Measurements from ENCODE around the gene SOS2.

- TF ChIP-seq POLR2A (IDR thresholded peaks at IDR 0.05; ENCODE audit: borderline replicate concordance, extremely low read depth, insufficient read depth, insufficient read length) (no peak), EGR1 (IDR thresholded peaks at IDR 0.05; ENCODE audit: low read depth) (no peak), CTCF (IDR thresholded peaks at IDR 0.05 in 2 of 3, conservative IDR thresholded peaks at IDR 0.05 in 1 of 3; ENCODE audit: borderline replicate concordance in 1 of 3, insufficient read depth in 1 of 3, low read depth in 2 of 3, low read length in 2 of 3) (no peak), SIN3A (IDR thresholded peaks at IDR 0.05; ENCODE audit: low read depth) (no peak), RAD21 (IDR thresholded peaks at IDR 0.05; ENCODE audit: low read depth) (no peak), SRF (IDR thresholded peaks at IDR 0.05; ENCODE audit: low read depth) (no peak), EZH2phosphoT487 (IDR thresholded peaks at IDR 0.05; ENCODE audit: borderline replicate concordance) (no peak), ELF1 (IDR thresholded peaks at IDR 0.05; ENCODE audit: borderline replicate concordance, low read depth) (no peak)
- TF ChIP-seq, protein P1, sequence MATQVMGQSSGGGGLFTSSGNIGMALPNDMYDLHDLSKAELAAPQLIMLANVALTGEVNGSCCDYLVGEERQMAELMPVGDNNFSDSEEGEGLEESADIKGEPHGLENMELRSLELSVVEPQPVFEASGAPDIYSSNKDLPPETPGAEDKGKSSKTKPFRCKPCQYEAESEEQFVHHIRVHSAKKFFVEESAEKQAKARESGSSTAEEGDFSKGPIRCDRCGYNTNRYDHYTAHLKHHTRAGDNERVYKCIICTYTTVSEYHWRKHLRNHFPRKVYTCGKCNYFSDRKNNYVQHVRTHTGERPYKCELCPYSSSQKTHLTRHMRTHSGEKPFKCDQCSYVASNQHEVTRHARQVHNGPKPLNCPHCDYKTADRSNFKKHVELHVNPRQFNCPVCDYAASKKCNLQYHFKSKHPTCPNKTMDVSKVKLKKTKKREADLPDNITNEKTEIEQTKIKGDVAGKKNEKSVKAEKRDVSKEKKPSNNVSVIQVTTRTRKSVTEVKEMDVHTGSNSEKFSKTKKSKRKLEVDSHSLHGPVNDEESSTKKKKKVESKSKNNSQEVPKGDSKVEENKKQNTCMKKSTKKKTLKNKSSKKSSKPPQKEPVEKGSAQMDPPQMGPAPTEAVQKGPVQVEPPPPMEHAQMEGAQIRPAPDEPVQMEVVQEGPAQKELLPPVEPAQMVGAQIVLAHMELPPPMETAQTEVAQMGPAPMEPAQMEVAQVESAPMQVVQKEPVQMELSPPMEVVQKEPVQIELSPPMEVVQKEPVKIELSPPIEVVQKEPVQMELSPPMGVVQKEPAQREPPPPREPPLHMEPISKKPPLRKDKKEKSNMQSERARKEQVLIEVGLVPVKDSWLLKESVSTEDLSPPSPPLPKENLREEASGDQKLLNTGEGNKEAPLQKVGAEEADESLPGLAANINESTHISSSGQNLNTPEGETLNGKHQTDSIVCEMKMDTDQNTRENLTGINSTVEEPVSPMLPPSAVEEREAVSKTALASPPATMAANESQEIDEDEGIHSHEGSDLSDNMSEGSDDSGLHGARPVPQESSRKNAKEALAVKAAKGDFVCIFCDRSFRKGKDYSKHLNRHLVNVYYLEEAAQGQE (IDR thresholded peaks at IDR 0.05; ENCODE audit: low read depth): no peak
These were observed 161.1 kb downstream of the SOS2 start for GRCh38 chr14:50070230-50070629.

Data from HCT116 (cell line).